ENCODE measurements around the gene OSBPL10.
"Not testable (repeated sequence)": the region's sequence is repeated elsewhere in the genome, so short reads cannot be mapped to it uniquely, and the experiment has no call there.

Gene OSBPL10, protein sequence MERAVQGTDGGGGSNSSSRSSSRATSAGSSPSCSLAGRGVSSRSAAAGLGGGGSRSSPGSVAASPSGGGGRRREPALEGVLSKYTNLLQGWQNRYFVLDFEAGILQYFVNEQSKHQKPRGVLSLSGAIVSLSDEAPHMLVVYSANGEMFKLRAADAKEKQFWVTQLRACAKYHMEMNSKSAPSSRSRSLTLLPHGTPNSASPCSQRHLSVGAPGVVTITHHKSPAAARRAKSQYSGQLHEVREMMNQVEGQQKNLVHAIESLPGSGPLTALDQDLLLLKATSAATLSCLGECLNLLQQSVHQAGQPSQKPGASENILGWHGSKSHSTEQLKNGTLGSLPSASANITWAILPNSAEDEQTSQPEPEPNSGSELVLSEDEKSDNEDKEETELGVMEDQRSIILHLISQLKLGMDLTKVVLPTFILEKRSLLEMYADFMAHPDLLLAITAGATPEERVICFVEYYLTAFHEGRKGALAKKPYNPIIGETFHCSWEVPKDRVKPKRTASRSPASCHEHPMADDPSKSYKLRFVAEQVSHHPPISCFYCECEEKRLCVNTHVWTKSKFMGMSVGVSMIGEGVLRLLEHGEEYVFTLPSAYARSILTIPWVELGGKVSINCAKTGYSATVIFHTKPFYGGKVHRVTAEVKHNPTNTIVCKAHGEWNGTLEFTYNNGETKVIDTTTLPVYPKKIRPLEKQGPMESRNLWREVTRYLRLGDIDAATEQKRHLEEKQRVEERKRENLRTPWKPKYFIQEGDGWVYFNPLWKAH

DNA sequence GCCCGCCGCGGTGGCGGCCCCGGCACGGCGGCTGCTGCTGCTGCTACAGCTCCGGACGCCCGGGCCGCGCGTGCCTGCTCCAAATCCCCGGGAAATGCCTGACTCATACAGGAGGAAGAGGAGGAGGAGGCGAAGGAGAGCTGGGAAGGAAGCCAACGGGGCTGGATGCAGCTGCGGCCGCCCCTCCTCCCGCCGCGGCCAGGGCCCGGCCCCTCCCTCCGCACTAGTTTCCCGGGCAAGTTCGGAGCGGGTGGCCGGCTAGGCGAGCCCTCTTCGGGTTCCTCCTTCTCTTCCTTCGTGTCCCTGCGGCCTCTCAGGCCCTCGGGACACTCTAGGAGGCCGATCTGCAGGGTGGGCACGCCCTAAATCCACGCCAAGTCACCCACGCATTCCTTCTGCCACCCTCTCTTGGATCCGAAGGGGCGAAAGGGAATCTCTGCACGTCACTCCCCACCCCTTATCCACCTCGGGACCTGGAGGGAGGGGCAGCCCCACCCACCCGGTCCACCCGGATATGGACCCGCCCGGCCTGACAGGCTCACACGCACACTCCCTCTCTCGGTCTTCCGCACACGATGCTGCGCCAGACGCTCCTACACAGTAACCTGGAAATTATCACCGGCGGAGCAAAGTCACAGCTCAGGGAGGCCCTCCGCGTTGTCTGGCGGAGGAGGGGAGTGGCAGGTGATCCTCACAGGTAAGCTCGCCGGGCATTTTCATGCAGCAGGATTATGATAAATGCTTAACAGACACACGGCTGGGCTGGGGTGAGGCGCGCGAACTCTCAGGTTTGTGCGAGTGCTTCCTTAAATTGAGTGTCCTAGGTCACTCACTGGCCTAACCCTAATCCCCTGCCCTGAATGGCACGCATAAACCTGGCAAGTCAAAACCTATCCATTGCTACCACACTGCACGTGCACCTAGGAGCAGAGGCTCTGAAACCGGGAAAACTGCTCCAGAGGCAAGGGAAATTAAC is at the start of gene OSBPL10, which contains the start of gene ZNF860:
Gene OSBPL10, minus strand, starts transcription at position 57 of the 976 bp plus-strand sequence. CDS start 83 bp downstream, outside the sequence.
Gene ZNF860, plus strand, starts transcription at position 545 of the 976 bp plus-strand sequence. CDS start 7,330 bp downstream, outside the sequence.
- DNase-seq (ENCODE audit: low read depth in 2 of 2) = no peak

DNA sequence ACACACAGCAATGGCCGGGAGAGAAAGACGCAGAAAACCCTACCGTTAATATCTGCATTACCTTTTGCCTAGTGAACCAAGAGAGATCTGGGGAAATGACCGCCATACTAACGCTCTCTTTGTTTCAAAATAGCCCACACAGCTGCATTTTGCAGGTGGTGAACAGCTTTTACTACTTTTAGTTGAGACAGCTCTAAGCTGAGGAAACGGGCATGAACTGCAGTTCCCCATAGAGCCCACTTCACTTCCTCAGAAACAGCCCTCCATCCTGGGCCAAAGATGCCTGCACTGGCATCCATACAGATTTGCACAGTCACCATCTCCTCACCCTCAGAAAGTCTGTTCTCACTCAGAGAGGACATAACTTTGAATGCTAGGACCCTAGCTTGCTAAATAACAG is 45.5 kb upstream of the OSBPL10 start:
- no peak for DNase-seq (ENCODE audit: low read depth in 2 of 2)

DNA sequence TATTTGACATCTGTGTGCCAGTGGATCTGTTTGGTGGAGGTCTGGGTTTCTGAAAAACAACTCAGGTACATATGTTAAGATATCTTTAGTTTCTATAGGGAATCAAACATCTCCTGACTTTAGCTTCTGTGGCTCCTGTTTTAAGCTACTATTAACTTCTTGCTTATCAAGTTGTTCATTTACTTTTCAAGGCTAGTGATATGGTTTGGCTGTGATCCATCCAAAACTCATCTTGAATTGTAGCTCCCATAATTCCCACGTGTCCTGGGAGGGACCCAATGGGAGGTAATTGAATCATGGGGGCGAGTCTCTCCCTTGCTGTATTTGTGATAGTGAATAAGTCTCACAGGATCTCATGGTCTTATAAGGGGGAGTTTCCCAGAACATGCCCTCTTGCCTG is 41.9 kb upstream of the OSBPL10 start:
- no peak for DNase-seq (ENCODE audit: low read depth in 2 of 2)

DNA sequence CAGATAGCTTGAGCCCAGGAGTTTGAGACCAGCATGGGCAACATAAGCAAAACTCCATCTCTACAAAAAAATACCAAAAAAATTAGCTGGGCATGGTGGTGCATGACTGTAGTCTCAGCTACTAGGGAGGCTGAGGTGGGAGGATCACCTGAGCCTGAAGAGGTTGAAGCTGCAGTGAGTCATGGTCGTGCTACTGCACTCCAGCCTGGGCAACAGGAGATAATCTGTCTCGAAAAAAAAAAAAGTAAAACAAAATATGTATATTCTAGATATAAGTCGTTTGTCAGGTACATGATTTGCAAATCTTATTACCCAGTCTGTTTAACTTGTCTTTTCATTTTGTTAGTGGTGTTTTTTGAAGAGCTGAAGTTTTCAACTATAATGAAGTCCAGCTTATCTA is 40.7 kb upstream of the OSBPL10 start:
- DNase-seq (ENCODE audit: low read depth in 2 of 2) = no peak

DNA sequence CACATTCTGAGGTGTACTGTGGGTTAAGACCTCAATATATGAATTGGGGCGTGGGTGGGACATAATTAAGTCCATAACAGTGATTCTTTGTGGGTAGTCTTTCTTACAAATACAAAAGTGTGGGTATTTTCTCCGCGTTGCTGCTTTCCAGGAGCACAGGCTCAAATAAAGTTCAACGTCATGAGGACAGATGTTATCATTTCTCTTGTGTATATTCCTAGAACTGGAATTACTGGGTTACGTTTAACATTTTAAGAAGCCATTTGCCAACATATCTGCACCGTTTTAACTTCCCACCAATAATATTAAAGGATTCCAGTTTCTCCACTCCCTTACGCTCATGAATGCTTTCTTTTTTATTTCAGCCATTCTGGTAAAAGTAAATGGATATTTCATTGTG is 40.1 kb upstream of the OSBPL10 start:
- no peak for DNase-seq (ENCODE audit: low read depth in 2 of 2)

DNA sequence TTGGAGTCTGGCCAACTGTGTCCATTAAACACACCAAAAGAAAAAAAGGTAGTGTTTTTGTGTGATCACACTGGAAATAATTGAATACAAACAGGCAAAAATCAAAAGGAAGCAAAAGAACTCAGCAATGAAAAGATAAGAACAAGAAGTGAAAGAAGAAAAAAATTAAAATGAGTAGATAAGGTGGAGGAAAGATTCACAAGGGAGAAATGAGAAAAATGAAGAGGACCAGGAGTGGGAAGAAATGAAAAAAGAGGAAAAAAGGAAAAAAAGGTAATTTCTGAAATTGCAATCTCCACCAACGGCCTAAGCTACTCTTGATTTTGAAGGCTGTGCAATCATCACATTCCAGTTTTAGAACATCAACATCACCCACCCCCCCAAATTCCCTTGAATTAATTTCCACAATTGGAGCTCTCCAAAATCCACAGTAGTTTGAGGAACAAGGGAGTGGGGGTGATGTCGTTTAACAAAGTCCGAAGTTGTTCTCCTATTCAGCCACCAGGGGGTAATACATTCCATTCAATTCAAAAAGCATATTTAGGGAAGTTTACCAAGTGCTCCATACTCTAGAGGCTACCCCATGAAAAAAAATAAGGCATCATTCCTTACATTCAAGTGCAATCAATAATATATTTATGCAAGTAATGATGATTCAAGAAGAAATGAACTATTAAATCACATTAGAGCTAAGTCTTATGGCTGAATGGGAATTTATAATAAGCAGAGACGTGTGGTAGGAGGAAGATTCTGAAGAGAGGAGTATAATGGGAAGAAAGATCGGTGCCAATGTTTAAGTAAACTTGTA is 37.9 kb upstream of the OSBPL10 start:
- no peak for DNase-seq (ENCODE audit: low read depth in 2 of 2)

DNA sequence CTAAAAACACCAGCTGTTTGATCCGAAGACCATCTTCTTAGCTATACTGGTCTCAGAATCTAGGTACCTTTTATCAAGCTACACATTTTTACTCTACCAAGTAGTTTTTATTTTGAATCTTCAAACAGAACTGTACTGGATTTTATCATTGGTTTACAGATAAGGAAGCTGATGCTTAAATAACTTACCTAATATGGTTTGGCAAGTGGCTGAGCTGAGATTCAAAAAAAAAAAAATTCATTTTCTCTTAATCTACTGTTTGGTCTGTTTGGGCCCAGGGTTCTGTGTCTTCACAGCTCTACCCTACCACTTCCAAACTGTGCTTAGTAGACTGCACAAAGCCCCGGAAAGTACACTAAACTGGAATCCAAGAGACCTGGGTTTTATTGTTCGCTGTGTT is 36.2 kb upstream of the OSBPL10 start:
- no peak for DNase-seq (ENCODE audit: low read depth in 2 of 2)

DNA sequence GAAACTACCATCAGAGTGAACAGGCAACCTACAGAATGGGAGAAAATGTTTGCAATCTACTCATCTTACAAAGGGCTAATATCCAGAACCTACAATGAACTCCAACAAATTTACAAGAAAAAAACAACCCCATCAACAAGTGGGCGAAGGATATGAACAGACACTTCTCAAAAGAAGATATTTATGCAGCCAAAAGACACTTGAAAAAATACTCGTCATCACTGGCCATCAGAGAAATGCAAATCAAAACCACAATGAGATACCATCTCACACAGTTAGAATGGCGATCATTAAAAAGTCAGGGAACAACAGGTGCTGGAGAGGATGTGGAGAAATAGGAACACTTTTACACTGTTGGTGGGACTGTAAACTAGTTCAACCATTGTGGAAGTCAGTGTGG is 34.6 kb upstream of the OSBPL10 start:
- not testable (repeated sequence) for DNase-seq (ENCODE audit: low read depth in 2 of 2)

DNA sequence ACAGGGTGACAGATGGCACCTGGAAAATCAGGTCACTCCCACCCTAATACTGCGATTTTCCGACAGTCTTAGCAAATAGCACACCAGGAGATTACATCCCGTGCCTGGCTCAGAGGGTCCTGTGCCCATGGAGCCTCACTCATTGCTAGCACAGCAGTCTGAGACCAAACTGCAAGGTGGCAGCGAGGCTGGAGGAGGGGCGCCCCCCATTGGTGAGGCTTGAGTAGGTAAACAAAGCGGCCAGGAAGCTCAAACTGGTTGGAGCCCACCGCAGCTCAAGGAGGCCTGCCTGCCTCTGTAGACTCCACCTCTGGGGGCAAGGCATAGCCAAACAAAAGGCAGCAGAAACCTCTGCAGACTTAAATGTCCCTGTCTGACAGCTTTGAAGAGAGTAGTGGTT is 29.6 kb upstream of the OSBPL10 start:
- DNase-seq (ENCODE audit: low read depth in 2 of 2) = not testable (repeated sequence)

DNA sequence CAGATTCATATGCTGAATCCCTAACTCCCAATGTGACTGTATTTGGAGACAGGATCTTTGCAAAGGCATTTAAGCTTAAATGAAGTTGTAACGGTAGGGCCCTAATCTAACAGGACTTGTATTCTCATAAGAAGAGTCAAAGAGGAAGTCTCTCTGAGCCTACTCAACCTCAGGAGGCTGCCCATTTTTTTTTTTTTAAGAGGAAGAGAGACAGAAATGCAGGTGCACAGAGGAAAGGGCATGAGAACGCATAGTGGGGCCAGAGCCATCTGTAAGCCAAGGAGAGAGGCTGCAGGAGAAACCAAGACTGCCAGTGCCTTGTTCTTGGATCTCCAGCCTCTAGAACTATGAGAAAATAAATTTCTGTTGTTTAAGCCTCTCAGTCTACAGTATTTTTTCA is 28.9 kb upstream of the OSBPL10 start:
- DNase-seq (ENCODE audit: low read depth in 2 of 2) = no peak

DNA sequence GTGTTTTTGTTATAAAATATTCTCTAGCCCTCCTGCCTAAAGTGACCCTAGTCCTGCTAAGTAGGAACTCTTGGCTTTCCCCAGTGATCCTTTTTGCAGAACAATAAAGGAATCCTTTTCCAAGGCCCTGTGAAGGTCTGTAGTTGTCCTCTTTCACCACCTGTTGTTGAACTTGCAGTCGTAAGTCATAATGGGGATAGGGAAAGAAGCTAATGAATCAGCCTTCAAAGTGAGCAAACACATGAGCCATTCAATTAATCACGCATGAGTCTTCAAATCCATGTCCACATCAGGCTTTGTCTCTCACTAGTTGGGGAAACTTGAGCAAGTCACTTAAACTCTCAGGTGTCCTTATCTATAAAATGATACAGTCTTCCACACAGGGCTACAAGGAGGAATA is 28.0 kb upstream of the OSBPL10 start:
- no peak for DNase-seq (ENCODE audit: low read depth in 2 of 2)

DNA sequence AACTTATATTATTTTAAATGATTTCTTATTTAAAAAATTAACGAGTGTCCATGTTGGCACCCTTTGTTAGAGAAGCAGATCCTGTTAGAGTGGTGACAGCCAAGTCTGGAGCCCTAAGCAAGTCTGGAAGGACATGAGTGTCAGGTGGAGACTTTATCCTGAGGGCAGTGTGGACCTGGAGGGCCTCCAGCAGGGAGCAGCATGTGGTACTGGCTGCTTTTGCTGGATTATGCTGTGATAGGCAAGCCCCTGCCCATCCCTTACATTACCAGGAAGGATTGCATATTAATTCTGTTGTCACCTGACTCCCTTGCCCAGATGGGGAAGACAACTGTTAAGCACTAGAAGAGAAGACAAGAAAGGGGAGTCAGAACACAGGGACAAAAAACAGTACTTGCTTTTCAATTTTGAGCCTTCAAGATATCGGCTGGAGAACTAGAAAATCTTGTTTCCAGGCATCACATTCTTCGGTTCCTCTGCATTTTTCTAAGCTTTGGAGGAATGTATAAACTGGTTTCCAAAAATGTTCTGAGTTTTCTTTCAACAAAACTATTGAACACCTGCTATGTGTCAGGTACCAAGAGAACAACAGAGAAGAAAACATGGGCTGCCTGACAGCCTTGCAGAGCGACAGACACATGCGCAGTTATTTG is 23.2 kb upstream of the OSBPL10 start:
- DNase-seq (ENCODE audit: low read depth in 2 of 2) = no peak

DNA sequence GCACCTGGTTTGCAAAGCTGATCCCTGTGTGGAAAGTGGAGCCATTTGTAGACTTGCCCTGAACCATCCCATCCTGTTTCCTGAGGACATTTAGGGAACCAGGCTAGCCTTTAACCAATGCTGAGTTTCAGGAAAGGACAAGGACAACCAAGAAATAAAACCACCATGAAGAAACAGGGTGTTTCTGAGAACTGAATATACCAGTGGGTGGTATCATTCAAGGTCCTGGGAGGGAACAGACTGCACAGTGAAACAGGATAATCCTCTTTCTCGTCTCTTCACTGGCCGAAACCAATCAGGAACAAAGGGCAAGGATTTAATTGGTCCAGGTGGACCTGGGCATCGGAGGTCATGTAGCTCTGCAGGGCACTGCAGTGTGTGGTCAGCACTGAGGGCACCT is 22.3 kb upstream of the OSBPL10 start:
- DNase-seq (ENCODE audit: low read depth in 2 of 2) = no peak

DNA sequence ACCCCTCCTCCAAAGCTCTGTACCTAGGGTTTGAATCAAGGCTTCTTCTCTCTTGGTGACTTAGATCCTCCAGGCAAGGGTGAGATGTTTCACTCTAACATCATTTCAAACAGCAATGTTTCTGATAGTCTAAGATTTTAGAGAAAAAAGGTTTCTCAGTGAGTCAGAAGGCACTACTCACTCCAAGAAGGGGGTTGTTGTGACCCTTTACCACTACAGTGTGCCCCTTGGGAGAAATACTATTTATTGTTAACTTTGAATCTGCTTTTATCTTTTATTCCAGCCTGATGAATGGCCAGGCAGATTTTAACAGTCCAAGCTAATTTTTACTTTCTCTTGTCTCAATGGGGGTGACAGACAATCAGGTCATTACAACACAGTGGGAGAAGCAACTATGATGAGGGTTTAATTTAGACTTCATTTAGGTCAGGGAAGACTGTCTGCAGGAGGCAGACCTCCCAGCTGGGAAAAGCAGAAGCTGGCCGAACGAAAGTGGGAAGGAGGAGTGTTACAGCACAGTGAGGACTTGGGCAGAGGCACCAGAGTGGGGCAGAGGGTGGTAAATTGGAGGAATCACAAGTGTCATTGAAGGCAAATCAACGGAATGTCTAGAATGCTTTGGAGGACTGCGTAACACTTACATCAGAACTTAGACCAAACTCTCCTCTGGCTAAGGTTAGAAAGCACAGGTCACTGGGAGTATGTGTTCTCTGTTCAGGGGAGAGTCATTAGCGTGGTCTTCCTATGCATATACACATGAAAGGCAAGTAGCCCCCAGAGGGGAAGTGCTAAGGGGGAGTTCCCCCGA is 21.7 kb upstream of the OSBPL10 start:
- DNase-seq (ENCODE audit: low read depth in 2 of 2) = no peak

DNA sequence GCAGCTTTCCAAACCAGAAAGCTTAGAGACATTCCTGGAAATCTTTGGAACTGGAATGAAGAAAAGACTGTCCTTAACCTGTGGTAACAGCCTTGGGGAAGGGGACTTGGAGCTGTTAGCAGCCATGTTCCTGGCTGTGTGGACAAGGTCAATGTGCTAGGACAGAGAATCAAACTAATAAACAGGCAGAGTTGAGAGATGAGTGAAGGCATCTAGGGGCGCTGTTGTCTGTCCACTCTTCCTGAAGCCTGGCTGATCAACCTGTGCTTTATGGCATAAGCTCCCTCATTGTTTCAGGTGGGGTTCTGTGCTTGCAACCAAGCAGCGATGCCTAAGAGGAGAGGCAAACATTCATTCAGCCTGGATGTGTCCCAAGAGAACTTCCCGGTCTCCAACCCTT is 19.8 kb upstream of the OSBPL10 start:
- no peak for DNase-seq (ENCODE audit: low read depth in 2 of 2)

DNA sequence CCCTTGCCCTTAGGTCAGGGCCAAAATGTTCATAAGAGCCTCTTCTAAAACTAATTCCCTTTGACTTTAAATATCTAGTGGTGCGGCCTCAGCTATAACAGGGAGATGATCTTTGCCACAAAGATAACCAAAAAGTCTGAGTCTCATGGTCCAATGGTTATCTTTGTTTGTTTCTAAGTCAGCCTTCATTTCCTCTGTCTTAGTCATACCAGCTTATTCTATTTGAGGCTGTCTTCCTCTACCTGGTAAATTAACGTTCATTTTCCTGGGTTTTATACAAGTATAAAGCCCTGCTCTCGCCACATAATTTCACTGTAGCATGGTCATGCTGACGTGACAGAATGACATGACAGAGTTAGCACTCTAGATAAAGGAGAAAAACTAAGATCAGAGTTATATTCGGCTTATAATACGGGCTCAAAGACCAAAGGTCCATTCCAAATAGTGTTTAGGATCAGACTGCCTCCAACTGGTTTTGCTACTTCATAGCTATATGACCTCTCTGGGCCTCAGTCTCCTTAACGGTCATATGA is 18.9 kb upstream of the OSBPL10 start:
- no peak for DNase-seq (ENCODE audit: low read depth in 2 of 2)

DNA sequence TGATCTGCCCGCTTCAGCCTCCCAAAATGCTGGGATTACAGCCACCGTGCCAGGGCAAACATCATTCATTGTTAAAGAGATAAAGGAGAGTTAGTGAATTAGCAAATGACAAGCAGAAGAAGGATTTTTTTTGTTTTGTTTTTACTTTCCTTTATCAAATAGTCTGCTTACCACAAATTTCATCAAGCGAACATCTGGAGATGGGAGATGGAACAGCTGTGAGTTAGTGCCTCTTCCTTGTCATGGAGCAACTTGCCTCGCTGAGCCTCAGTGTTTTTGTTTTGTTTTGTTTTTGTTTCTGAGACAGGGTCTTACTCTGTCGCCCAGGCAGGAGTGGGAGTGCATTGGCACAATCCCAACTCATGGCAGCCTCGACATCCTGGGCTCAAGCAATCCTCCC is 16.4 kb upstream of the OSBPL10 start:
- no peak for DNase-seq (ENCODE audit: low read depth in 2 of 2)

DNA sequence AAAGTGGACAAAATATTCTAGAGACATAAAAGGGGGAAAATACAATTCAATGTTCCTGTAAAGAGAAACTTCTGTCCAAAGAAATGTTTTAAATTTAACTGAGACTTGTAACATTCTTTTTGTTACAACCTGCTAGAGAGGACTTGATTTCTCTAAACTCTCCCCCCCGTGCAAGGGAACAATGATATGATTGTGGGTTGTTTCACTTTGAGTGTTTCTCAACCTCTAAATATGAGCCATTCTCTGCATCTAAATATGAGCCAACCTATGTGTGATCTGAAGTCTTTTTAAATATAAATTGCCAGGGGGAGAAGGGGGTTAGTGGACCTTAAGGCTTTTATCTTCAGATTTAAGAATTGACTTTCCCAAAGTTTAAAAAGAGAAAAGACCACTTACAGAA is 15.1 kb upstream of the OSBPL10 start:
- no peak for DNase-seq (ENCODE audit: low read depth in 2 of 2)

DNA sequence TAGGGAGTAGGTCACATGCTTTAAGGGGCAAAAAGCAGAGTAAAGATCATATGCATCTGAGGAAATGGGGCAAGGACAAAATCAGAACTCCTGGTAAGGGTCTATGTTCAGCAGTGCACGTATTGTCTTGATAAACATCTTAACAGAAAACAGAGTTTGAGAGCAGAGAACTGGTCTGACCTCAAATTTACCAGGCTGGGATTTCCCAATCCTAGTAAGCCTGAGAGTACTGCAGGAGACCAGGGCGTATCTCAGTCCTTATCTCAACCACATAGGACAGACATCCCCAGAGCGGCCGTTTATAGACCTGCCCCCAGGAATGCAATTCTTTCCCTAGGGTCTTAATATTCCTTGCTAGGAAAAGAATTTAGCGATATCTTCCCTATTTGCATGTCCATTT is 14.0 kb upstream of the OSBPL10 start:
- DNase-seq (ENCODE audit: low read depth in 2 of 2) = not testable (repeated sequence)
